ENCODE data around the gene RS1. TPM values are rescaled to one million over a fixed set of nuclear protein-coding genes. Genes with fewer than 3 reads are reported as not detected.
A peak's percentile ranks its signal among the peaks of the same experiment; 100 is the strongest.

The RS1 gene
- total and polyA plus RNA-seq, 9 of the 15 experiments (the other 6 are each of a cell fraction or from before 2014, with no cell fraction given): not detected

- DNase-seq (ENCODE audit: extremely low read depth in 1 of 4, low spot score in 3 of 4): no peak
- Histone ChIP-seq H3K4me3 (no peak overlapping the region), H3K9ac (ENCODE audit: insufficient read depth in 1 of 2, low read depth in 2 of 2, low read length in 2 of 2) (no peak overlapping the region), H3K27me3 (ENCODE audit: control insufficient read depth in 2 of 2, insufficient read depth in 2 of 2, low read length in 2 of 2) (peaks cover 3 to 16% of the 10 kb centered on the region in 2 experiments; a peak in 3 of 5 replicates), H3K4me2 (ENCODE audit: insufficient read depth, low read length) (no peak overlapping the region), H3K4me1 (replicated peaks in 1 of 2; ENCODE audit: control insufficient read depth in 2 of 2, insufficient read depth in 2 of 2, low read length in 2 of 2) (no peaks in the 10 kb centered on the region; a peak in 1 of 5 replicates), H2AFZ (ENCODE audit: low read depth, low read length) (no peak overlapping the region), H3K9me3 (replicated peaks; ENCODE audit: control insufficient read depth, insufficient read depth, low read depth, low read length) (no peaks in the 10 kb centered on the region), H3K27ac (ENCODE audit: extremely low read depth, low read depth, low read length) (no peak overlapping the region), H3K79me2 (ENCODE audit: control insufficient read depth, insufficient read depth, low read length) (no peaks in the 10 kb centered on the region), H3K36me3 (ENCODE audit: control insufficient read depth, insufficient read depth, low read length) (no peaks in the 10 kb centered on the region), H3K9me1 (ENCODE audit: control insufficient read depth, insufficient read depth, low read length) (no peaks in the 10 kb centered on the region), H4K20me1 (replicated peaks; ENCODE audit: control insufficient read depth, insufficient read depth, low read length) (no peaks in the 10 kb centered on the region)
- ChIA-PET POLR2A (no interaction called here), CTCF (ENCODE audit: low intra/inter-chr PET ratio) (no interaction called here)
- no peak for TF ChIP-seq BMI1 (IDR thresholded peaks at IDR 0.05; ENCODE audit: low read length)
- no peak for TF ChIP-seq KDM5B (IDR thresholded peaks at IDR 0.05; ENCODE audit: insufficient replicate concordance, low read depth, low read length)
- WGBS (ENCODE audit: insufficient coverage, low coverage, missing lambda C conversion rate): 4% methylated on average over 8 of the region's 15 CpGs
- in situ Hi-C loops (cut with MboI) (no loop called here), intact Hi-C loops (cut with micrococcal nuclease) (no loop called here)
- FAIRE-seq: no peak
- no TSS peak for BruUV-seq (replicated peaks)
- ATAC-seq: no peak
Measured at GRCh38 chrX:18666614-18667013, 5.3 kb downstream of the RS1 start.

- H2AFZ ChIP-seq (ENCODE audit: low read depth, low read length): no peak overlapping the region
- no peaks in the 10 kb centered on the region; a peak in 1 of 5 replicates for H3K4me1 ChIP-seq (replicated peaks in 1 of 2; ENCODE audit: control insufficient read depth in 2 of 2, insufficient read depth in 2 of 2, low read length in 2 of 2)
- BruUV-seq (replicated peaks): no TSS peak
- peak in 1 of 4 experiments; percentile 10 for DNase-seq (ENCODE audit: extremely low read depth in 1 of 4, low spot score in 3 of 4)
- ChIA-PET CTCF (ENCODE audit: low intra/inter-chr PET ratio) (no interaction called here), POLR2A (no interaction called here)
- in situ Hi-C loops (cut with MboI) (no loop called here), intact Hi-C loops (cut with micrococcal nuclease) (no loop called here)
- no peak overlapping the region for H3K4me3 ChIP-seq
- H3K9me1 ChIP-seq (ENCODE audit: control insufficient read depth, insufficient read depth, low read length): no peaks in the 10 kb centered on the region
- H3K4me2 ChIP-seq (ENCODE audit: insufficient read depth, low read length): no peak overlapping the region
- H3K79me2 ChIP-seq (ENCODE audit: control insufficient read depth, insufficient read depth, low read length): no peaks in the 10 kb centered on the region
- peaks cover 3 to 22% of the 10 kb centered on the region in 2 experiments; a peak in 3 of 5 replicates for H3K27me3 ChIP-seq (ENCODE audit: control insufficient read depth in 2 of 2, insufficient read depth in 2 of 2, low read length in 2 of 2)
- no peak for ATAC-seq
- WGBS (ENCODE audit: insufficient coverage, low coverage, missing lambda C conversion rate): 7% methylated on average over 3 of the region's 8 CpGs
- no peak overlapping the region for H3K9ac ChIP-seq (ENCODE audit: insufficient read depth in 1 of 2, low read depth in 2 of 2, low read length in 2 of 2)
- H3K36me3 ChIP-seq (ENCODE audit: control insufficient read depth, insufficient read depth, low read length): no peaks in the 10 kb centered on the region
- H4K20me1 ChIP-seq (replicated peaks; ENCODE audit: control insufficient read depth, insufficient read depth, low read length): no peaks in the 10 kb centered on the region
- no peak overlapping the region for H3K27ac ChIP-seq (ENCODE audit: extremely low read depth, low read depth, low read length)
- no peaks in the 10 kb centered on the region for H3K9me3 ChIP-seq (replicated peaks; ENCODE audit: control insufficient read depth, insufficient read depth, low read depth, low read length)
- no peak for FAIRE-seq
- no peak for TF ChIP-seq NR4A1 (CRISPR knock-in tag; IDR thresholded peaks at IDR 0.05)
- TF ChIP-seq NR4A1 (tag; IDR thresholded peaks at IDR 0.05): no peak
- no peak for TF ChIP-seq E2F1 (CRISPR knock-in tag; IDR thresholded peaks at IDR 0.05)
- TF ChIP-seq TFAM (CRISPR knock-in tag; conservative IDR thresholded peaks at IDR 0.05): no peak
- no peak for TF ChIP-seq BRF2 (IDR thresholded peaks at IDR 0.05; ENCODE audit: borderline replicate concordance, insufficient read depth, insufficient read length)
- TF ChIP-seq SMARCC2 (IDR thresholded peaks at IDR 0.05; ENCODE audit: low read depth): no peak
- TF ChIP-seq ZBED1 (IDR thresholded peaks at IDR 0.05): no peak
- no peak for TF ChIP-seq RCOR1 (IDR thresholded peaks at IDR 0.05; ENCODE audit: borderline replicate concordance in 1 of 2, low read depth in 2 of 2, low read length in 2 of 2)
- no peak for TF ChIP-seq TARDBP (IDR thresholded peaks at IDR 0.05)
- TF ChIP-seq RBM34 (IDR thresholded peaks at IDR 0.05; ENCODE audit: borderline replicate concordance, insufficient read depth, low read length): no peak
- no peak for TF ChIP-seq RBM25 (IDR thresholded peaks at IDR 0.05; ENCODE audit: low read depth, low read length, severe bottlenecking)
- TF ChIP-seq MLX (CRISPR knock-in tag; conservative IDR thresholded peaks at IDR 0.05): no peak
- no peak for TF ChIP-seq ZNF780A (CRISPR knock-in tag; IDR thresholded peaks at IDR 0.05)
Measured at GRCh38 chrX:18664947-18665346, 7.0 kb downstream of the RS1 start.

All from K562 (cell line).